Measurements from ENCODE around the gene KCNJ1. TPM values are rescaled to one million over a fixed set of nuclear protein-coding genes. Genes with fewer than 3 reads are reported as not detected.

The KCNJ1 gene
- total and polyA plus RNA-seq, 9 of the 15 experiments (the other 6 are each of a cell fraction or from before 2014, with no cell fraction given): not detected

GRCh38 chr11:128834157-128834556 is 32.9 kb downstream of the KCNJ1 start:
- no peaks in the 10 kb centered on the region for H4K20me1 ChIP-seq (replicated peaks; ENCODE audit: control insufficient read depth, insufficient read depth, low read length)
- no peaks in the 10 kb centered on the region for H3K27me3 ChIP-seq (ENCODE audit: control insufficient read depth in 2 of 2, insufficient read depth in 2 of 2, low read length in 2 of 2)
- H3K9me3 ChIP-seq (replicated peaks; ENCODE audit: control insufficient read depth, insufficient read depth, low read depth, low read length): no peaks in the 10 kb centered on the region
- no peaks in the 10 kb centered on the region for H3K36me3 ChIP-seq (ENCODE audit: control insufficient read depth, insufficient read depth, low read length)
- H2AFZ ChIP-seq (ENCODE audit: low read depth, low read length): no peak overlapping the region
- no peak overlapping the region for H3K4me2 ChIP-seq (ENCODE audit: insufficient read depth, low read length)
- in situ Hi-C loops (cut with MboI) (loop anchor here (10.0 to 25.0 kb wide), 2 partner anchors 659 to 797 kb away; no protein-coding TSS in a partner anchor), intact Hi-C loops (cut with micrococcal nuclease) (no loop called here)
- no peaks in the 10 kb centered on the region for H3K79me2 ChIP-seq (ENCODE audit: control insufficient read depth, insufficient read depth, low read length)
- 3% methylated on average over 2 of the region's 2 CpGs for WGBS (ENCODE audit: insufficient coverage, low coverage, missing lambda C conversion rate)
- no peaks in the 10 kb centered on the region for H3K9me1 ChIP-seq (ENCODE audit: control insufficient read depth, insufficient read depth, low read length)
- CTCF ChIA-PET (ENCODE audit: low intra/inter-chr PET ratio): no interaction called here
- H3K9ac ChIP-seq (ENCODE audit: insufficient read depth in 1 of 2, low read depth in 2 of 2, low read length in 2 of 2): no peak overlapping the region
- no peak for ATAC-seq
- no peak for FAIRE-seq
- no peak overlapping the region for H3K27ac ChIP-seq (ENCODE audit: extremely low read depth, low read depth, low read length)
- no peaks in the 10 kb centered on the region for H3K4me1 ChIP-seq (replicated peaks in 1 of 2; ENCODE audit: control insufficient read depth in 2 of 2, insufficient read depth in 2 of 2, low read length in 2 of 2)
- DNase-seq (ENCODE audit: extremely low read depth in 1 of 4, low spot score in 3 of 4): no peak
- TF ChIP-seq USF1 (CRISPR knock-in tag; IDR thresholded peaks at IDR 0.05) (no peak), SMARCA4 (IDR thresholded peaks at IDR 0.05) (no peak), MXD1 (CRISPR knock-in tag; IDR thresholded peaks at IDR 0.05; ENCODE audit: borderline replicate concordance, poor library complexity, severe bottlenecking) (no peak), ZSCAN29 (IDR thresholded peaks at IDR 0.05) (no peak), XRCC4 (IDR thresholded peaks at IDR 0.05; ENCODE audit: extremely low read depth, insufficient read depth, insufficient read length) (no peak), ZFX (CRISPR knock-in tag; IDR thresholded peaks at IDR 0.05) (no peak), MBD2 (IDR thresholded peaks at IDR 0.05; ENCODE audit: borderline replicate concordance, low read depth) (no peak), TAL1 (IDR thresholded peaks at IDR 0.05) (no peak), EGR1 (conservative IDR thresholded peaks at IDR 0.05) (no peak), DMBX1 (CRISPR knock-in tag; IDR thresholded peaks at IDR 0.05; ENCODE audit: borderline replicate concordance) (no peak), ZFP36 (IDR thresholded peaks at IDR 0.05; ENCODE audit: low read depth, low read length, partially characterized antibody) (no peak), ZNF384 (IDR thresholded peaks at IDR 0.05; ENCODE audit: low read depth, low read length) (no peak), ZNF551 (CRISPR knock-in tag; IDR thresholded peaks at IDR 0.05) (no peak), SIX5 (IDR thresholded peaks at IDR 0.05; ENCODE audit: borderline replicate concordance in 1 of 2, insufficient read depth in 1 of 2, low read depth in 1 of 2, low read length in 2 of 2) (no peak), ELF1 (tag; IDR thresholded peaks at IDR 0.05) (no peak), CEBPB (tag; IDR thresholded peaks at IDR 0.05) (no peak)
- no peak overlapping the region for H3K4me3 ChIP-seq
- POLR2A ChIA-PET: no interaction called here
- BruUV-seq (replicated peaks): no TSS peak
